ENCODE measurements around the gene TENM4. TPM values are rescaled to one million over a fixed set of nuclear protein-coding genes. Genes with fewer than 3 reads are reported as not detected.
A peak's percentile ranks its signal among the peaks of the same experiment; 100 is the strongest.

Gene TENM4
- total and polyA plus RNA-seq, 2 of the 8 experiments (the other 6 are each of a cell fraction or from before 2014, with no cell fraction given) = 3.5 to 7.2 TPM

DNA sequence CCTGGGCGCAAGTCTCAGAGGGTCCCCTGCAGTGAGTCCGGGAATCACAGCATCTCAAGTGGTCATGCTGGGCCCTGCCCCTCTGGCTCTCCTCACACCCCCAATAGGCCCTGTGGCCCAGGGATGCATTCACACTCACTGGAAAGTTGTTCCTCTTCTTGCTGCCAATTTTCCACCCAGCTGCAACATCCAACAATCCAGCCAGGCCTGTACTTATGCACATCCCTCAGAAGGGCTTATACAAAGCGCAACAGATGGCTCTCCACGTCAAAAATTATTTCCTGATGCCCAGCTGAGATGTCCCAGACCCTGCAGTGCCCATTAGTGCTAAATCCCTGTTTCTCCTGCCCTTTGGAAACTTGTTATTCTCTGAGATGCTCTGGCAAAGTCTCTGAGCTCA is 458.4 kb downstream of the TENM4 start:
- Histone ChIP-seq H3K27me3 (replicated peaks in 1 of 4; ENCODE audit: control insufficient read depth in 3 of 4, extremely low read depth in 1 of 4, insufficient read depth in 3 of 4, low read length in 3 of 4) (no peaks in the 10 kb centered on the region), H2BK12ac (ENCODE audit: low read depth, low read length) (no peak overlapping the region), H2BK5ac (ENCODE audit: low read depth, low read length) (no peak overlapping the region), H2BK120ac (replicated peaks; ENCODE audit: low read depth, low read length) (no peak overlapping the region), H3K9me3 (ENCODE audit: insufficient read depth in 2 of 2, low read depth in 1 of 2, low read length in 1 of 2) (no peaks in the 10 kb centered on the region), H3K56ac (replicated peaks; ENCODE audit: insufficient read length, low read depth, low read length) (no peak overlapping the region), H2AK5ac (ENCODE audit: low read depth, low read length) (no peak overlapping the region), H3K4me2 (ENCODE audit: insufficient read depth in 1 of 2, low read depth in 2 of 2, low read length in 2 of 2) (no peak overlapping the region), H2BK15ac (ENCODE audit: low read length) (no peak overlapping the region), H3K4me1 (replicated peaks in 1 of 4; ENCODE audit: control insufficient read depth in 3 of 4, insufficient read depth in 4 of 4, low read length in 3 of 4) (no peaks in the 10 kb centered on the region), H2BK20ac (ENCODE audit: low read length) (no peak overlapping the region), H3K79me1 (ENCODE audit: low read depth, low read length) (no peaks in the 10 kb centered on the region), H3K18ac (ENCODE audit: extremely low read depth, low read length) (no peak overlapping the region), H3K36me3 (ENCODE audit: control insufficient read depth in 2 of 4, insufficient read depth in 4 of 4, low read length in 3 of 4) (no peaks in the 10 kb centered on the region), H3K27ac (ENCODE audit: low read depth, low read length) (no peak overlapping the region), H3K23ac (ENCODE audit: insufficient read length) (peak overlapping the region; percentile 28), H3K14ac (ENCODE audit: insufficient read length) (no peak overlapping the region), H2AFZ (ENCODE audit: low read length) (no peak overlapping the region), H3K4ac (replicated peaks; ENCODE audit: insufficient read length, low read depth, low read length) (no peak overlapping the region), H3K9ac (replicated peaks in 1 of 4; ENCODE audit: extremely low read depth in 1 of 4, low read depth in 3 of 4, low read length in 3 of 4) (no peak overlapping the region), H4K8ac (ENCODE audit: extremely low read depth, insufficient read depth, low read length) (no peak overlapping the region), H3K4me3 (ENCODE audit: extremely low read depth in 1 of 4, insufficient read depth in 2 of 4, low read depth in 3 of 4, low read length in 4 of 4) (no peak overlapping the region), H4K20me1 (replicated peaks in 1 of 2; ENCODE audit: control insufficient read depth in 1 of 2, insufficient read depth in 2 of 2, low read length in 2 of 2) (no peaks in the 10 kb centered on the region), H4K5ac (ENCODE audit: insufficient read length, low read depth, low read length) (no peak overlapping the region), H4K91ac (replicated peaks; ENCODE audit: insufficient read length, low read length) (no peak overlapping the region), H3K79me2 (ENCODE audit: control insufficient read depth in 1 of 2, insufficient read depth in 2 of 2, low read length in 2 of 2) (no peaks in the 10 kb centered on the region), H3K23me2 (ENCODE audit: low read depth, low read length) (no peaks in the 10 kb centered on the region)
- TF ChIP-seq JUN (IDR thresholded peaks at IDR 0.05; ENCODE audit: low read depth, low read length) (no peak), PHF8 (conservative IDR thresholded peaks at IDR 0.05; ENCODE audit: low read depth, low read length) (no peak), SIRT6 (IDR thresholded peaks at IDR 0.05; ENCODE audit: low read length) (no peak), MAFK (IDR thresholded peaks at IDR 0.05; ENCODE audit: low read depth, low read length) (no peak), SP2 (IDR thresholded peaks at IDR 0.05; ENCODE audit: low read length) (no peak), TBP (IDR thresholded peaks at IDR 0.05; ENCODE audit: low read depth, low read length) (no peak), YY1 (IDR thresholded peaks at IDR 0.05; ENCODE audit: low read depth, low read length) (no peak), POLR2A (IDR thresholded peaks at IDR 0.05; ENCODE audit: control extremely low read depth in 1 of 2, low read depth in 2 of 2, low read length in 2 of 2) (no peak), RAD21 (IDR thresholded peaks at IDR 0.05 in 1 of 2, conservative IDR thresholded peaks at IDR 0.05 in 1 of 2; ENCODE audit: low read depth in 2 of 2, low read length in 2 of 2) (no peak), ATF2 (IDR thresholded peaks at IDR 0.05; ENCODE audit: low read length) (no peak), BCL11A (IDR thresholded peaks at IDR 0.05; ENCODE audit: low read depth in 2 of 2, low read length in 2 of 2) (no peak), KDM5A (IDR thresholded peaks at IDR 0.05; ENCODE audit: low read length) (no peak), TAF7 (optimal IDR thresholded peaks at IDR 0.05; ENCODE audit: borderline replicate concordance, low read depth, low read length) (no peak), SRF (IDR thresholded peaks at IDR 0.05; ENCODE audit: low read depth, low read length) (no peak)
- FAIRE-seq (no peak), DNase-seq (ENCODE audit: low read depth in 1 of 2, low spot score in 2 of 2) (no peak)
- POLR2A ChIA-PET (ENCODE audit: partially characterized antibody) = no interaction called here
- CTCF ChIA-PET (ENCODE audit: partially characterized antibody) = interaction anchor here (1.1 to 1.7 kb wide), 2 partner anchors 13 to 21 kb away, joined by 3 to 6 read pairs; no protein-coding TSS in a partner anchor
- 87% methylated on average over 4 of the region's 4 CpGs; no CpG with 5 or more reads in 1 of the 2 experiments for WGBS, 2 experiments (ENCODE audit: extremely low coverage in 1 of 2, insufficient coverage in 1 of 2, insufficient read length in 1 of 2, insufficient replicate concordance in 2 of 2, low coverage in 1 of 2, low lambda C conversion rate in 2 of 2, missing lambda C conversion rate in 1 of 2)
